GM12878 (cell line): Measurements from ENCODE around the gene CENPH. TPM values are rescaled to one million over a fixed set of nuclear protein-coding genes. Genes with fewer than 3 reads are reported as not detected.

Experiments used
- BCL3 ChIP-seq: IDR thresholded peaks from 2 replicates; pipeline ENCODE4 v1.6.1; 2011; ENCODE audit warnings: borderline replicate concordance, low read depth, mild to moderate bottlenecking, moderate library complexity, low read length; ENCODE audit not compliant: insufficient read depth, poor library complexity, severe bottlenecking
- CBFB ChIP-seq: IDR thresholded peaks from 2 replicates; pipeline ENCODE4 v1.6.1; 2016; ENCODE audit warnings: antibody characterized with exemption, low read depth
- CEBPB ChIP-seq, 2 experiments: fragments of 150-350 bp in 1 of 2; IDR thresholded peaks; 2 replicates each; pipeline ENCODE4 v1.6.1; 2012 to 2014; ENCODE audit warnings: low read depth in 2 of 2, low read length in 2 of 2, borderline replicate concordance in 1 of 2, inconsistent platforms in 1 of 2
- CEBPZ ChIP-seq: fragments of 150-350 bp; IDR thresholded peaks from 2 replicates; pipeline ENCODE4 v1.6.1; 2016; ENCODE audit warnings: low read depth, low read length
- IKZF1 ChIP-seq: fragments of 450-650 bp; conservative IDR thresholded peaks from 2 replicates; pipeline ENCODE4 v1.6.1; 2017; ENCODE audit warnings: antibody characterized with exemption, mild to moderate bottlenecking
- MEF2A ChIP-seq: IDR thresholded peaks from 2 replicates; pipeline ENCODE4 v1.6.1; 2011; ENCODE audit warnings: low read depth, mild to moderate bottlenecking, low read length, moderate library complexity; ENCODE audit not compliant: insufficient read depth
- MXI1 ChIP-seq: fragments of 150-350 bp; IDR thresholded peaks from 2 replicates; pipeline ENCODE4 v1.6.1; 2011; ENCODE audit warnings: low read depth, mild to moderate bottlenecking, inconsistent platforms, low read length, improper control_type of control experiment
- MYB ChIP-seq: fragments of 150-350 bp; IDR thresholded peaks from 2 replicates; pipeline ENCODE4 v1.6.1; 2014; ENCODE audit warnings: mild to moderate bottlenecking, low read depth, low read length, borderline replicate concordance
- NFIC ChIP-seq: IDR thresholded peaks from 2 replicates; pipeline ENCODE4 v1.6.1; 2012; ENCODE audit warnings: low read depth, mild to moderate bottlenecking, inconsistent platforms, low read length, moderate library complexity
- PRDM15 ChIP-seq: fragments of 450-650 bp; formaldehyde crosslinking; IDR thresholded peaks from 2 replicates; pipeline ENCODE4 v1.4.0; 2020; ENCODE audit warnings: mild to moderate bottlenecking, moderate library complexity
- RB1 ChIP-seq: fragments of 450-650 bp; formaldehyde crosslinking; IDR thresholded peaks from 2 replicates; pipeline ENCODE4 v1.6.1; 2017; ENCODE audit warnings: mild to moderate bottlenecking, borderline replicate concordance
- SMAD5 ChIP-seq: IDR thresholded peaks from 2 replicates; pipeline ENCODE4 v1.6.1; 2016; ENCODE audit warnings: antibody characterized with exemption, low read depth
- STAT3 ChIP-seq: IDR thresholded peaks from 2 replicates; pipeline ENCODE4 v1.6.1; 2011; ENCODE audit warnings: low read depth, low read length, improper control_type of control experiment
- YY1 ChIP-seq: IDR thresholded peaks from 2 replicates; pipeline ENCODE4 v1.6.1; 2011; ENCODE audit warnings: low read depth, mild to moderate bottlenecking, low read length
- ZBTB33 ChIP-seq: fragments of 450-650 bp; IDR thresholded peaks from 2 replicates; pipeline ENCODE4 v1.6.1; 2017; ENCODE audit warnings: mild to moderate bottlenecking
- ZNF24 ChIP-seq: fragments of 450-650 bp; IDR thresholded peaks from 2 replicates; pipeline ENCODE4 v1.6.1; 2017; ENCODE audit warnings: antibody characterized with exemption, mild to moderate bottlenecking
- ZSCAN29 ChIP-seq: fragments of 450-650 bp; IDR thresholded peaks from 2 replicates; pipeline ENCODE4 v1.6.1; 2017; ENCODE audit warnings: mild to moderate bottlenecking, moderate library complexity
- polyA plus RNA-seq, 11 experiments: library from polyadenylated mRNA; depleted of rRNA in 4 of 11; unstranded in 6 of 11; stranded (reverse) in 5 of 11; fragments of >200 nt; fragmentation: Nextera tagmentation in 4 of 11; fragmentation: Illumina TruSeq in 1 of 11; extraction: Ambion mirVana in 4 of 11; extraction: Trizol in 1 of 11; gene quantifications; 1 replicate in 1 of 11; 2 replicates in 10 of 11; pipeline versions ENCODE4 v1.2.1 to v1.2.3, GENCODE V29; 2011 to 2016; ENCODE audit warnings: inconsistent platforms in 2 of 11, missing spikeins in 2 of 11, low read depth in 1 of 11
- total RNA-seq, 4 experiments: library from RNA; depleted of rRNA in 3 of 4; stranded (reverse); fragments of >200 nt in 3 of 4; fragmentation: Illumina TruSeq in 1 of 4; extraction: Trizol in 1 of 4; gene quantifications; 2 replicates each; pipeline versions ENCODE4 v1.2.1 to v1.2.3, GENCODE V29; 2013 to 2021

Gene CENPH
- total and polyA plus RNA-seq, 10 of the 15 experiments (the other 5 are each of a cell fraction or from before 2014, with no cell fraction given), result 7.3 to 65.6 (median 45.9) TPM

- TF ChIP-seq BCL3 (no peak), CEBPB (IDR thresholded peaks at IDR 0.05; ENCODE audit: borderline replicate concordance in 1 of 2, low read depth in 2 of 2, low read length in 2 of 2) (no peak), CEBPZ (no peak), CBFB (no peak), STAT3 (no peak), NFIC (no peak), IKZF1 (peak; percentile 75; the same call in 1 of the 2 replicates), SMAD5 (peak; percentile 79; the same call in 1 of the 2 replicates), MYB (no peak), ZBTB33 (no peak), YY1 (peak; percentile 96), PRDM15 (CRISPR knock-in tag) (no peak), MEF2A (no peak), ZNF24 (no peak; the same call in 1 of the 2 replicates), ZSCAN29 (no peak), MXI1 (peak; percentile 92), RB1 (peak; percentile 14; the same call in 1 of the 2 replicates)
Measured at GRCh38 chr5:69234457-69235268, 45.3 kb downstream of the CENPH start, which contains the start of gene CDK7 (continued).
